ENCODE results near the gene CBLC. TPM values are rescaled to one million over a fixed set of nuclear protein-coding genes. Genes with fewer than 3 reads are reported as not detected.
A peak's percentile ranks its signal among the peaks of the same experiment; 100 is the strongest.

Gene CBLC
- total RNA-seq, 1 experiment from 2014 or later, result 0.80 TPM

DNA sequence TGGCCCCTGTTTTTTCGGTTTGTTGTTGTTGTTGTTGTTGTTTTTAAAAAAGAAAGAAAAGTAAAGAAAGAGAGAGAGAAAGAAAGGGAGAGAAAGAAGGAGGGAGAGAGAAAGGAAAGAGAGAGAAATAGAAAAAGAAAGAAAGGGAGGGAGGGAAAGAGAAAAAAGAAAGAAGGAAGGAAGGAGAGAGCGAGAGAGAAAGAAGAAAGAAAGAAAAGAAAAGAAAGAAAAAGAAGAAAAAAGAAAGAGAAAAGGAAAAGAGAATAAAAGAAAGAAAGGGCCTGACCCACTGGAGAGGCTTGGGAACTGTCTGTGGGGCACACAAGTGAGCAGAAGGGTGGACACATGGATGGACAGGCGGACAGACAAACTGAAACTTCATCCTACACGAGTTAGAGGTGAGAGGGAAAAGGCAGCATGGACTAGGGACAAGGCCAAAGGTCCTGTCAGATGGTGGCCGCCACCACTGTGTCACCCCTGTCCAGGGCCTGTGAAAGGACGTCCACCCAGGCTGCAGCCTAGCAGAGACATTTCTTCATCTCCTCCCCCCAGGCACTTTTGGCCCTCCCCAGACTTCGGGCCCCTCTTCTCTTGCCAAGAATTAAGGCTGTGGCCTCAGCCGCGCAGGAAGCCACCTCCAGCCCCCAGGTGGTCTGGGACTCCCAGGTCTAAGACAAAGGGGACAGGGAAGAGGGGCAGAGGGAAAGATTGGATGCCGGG lies 22.1 kb downstream of the CBLC start:
- no peak overlapping the region for H3K4me3 ChIP-seq (ENCODE audit: low read depth in 2 of 2, low read length in 2 of 2)
- H3K9me3 ChIP-seq (ENCODE audit: control insufficient read depth, insufficient read depth, low read depth, low read length), result no peaks in the 10 kb centered on the region
- no peak for TF ChIP-seq REST (IDR thresholded peaks at IDR 0.05; ENCODE audit: insufficient read depth in 1 of 2, low read depth in 2 of 2, low read length in 1 of 2)
- no peak for TF ChIP-seq CTCF (IDR thresholded peaks at IDR 0.05)
- no peak for TF ChIP-seq TCF7L2 (IDR thresholded peaks at IDR 0.05; ENCODE audit: low read depth, low read length)
- no peak for TF ChIP-seq POLR2AphosphoS5 (IDR thresholded peaks at IDR 0.05; ENCODE audit: low read depth, low read length)
- no peak for TF ChIP-seq SIN3A (IDR thresholded peaks at IDR 0.05; ENCODE audit: borderline replicate concordance, insufficient read depth, low read depth, low read length)
- H3K27ac ChIP-seq (ENCODE audit: low read length), result peak overlapping the region; percentile 21; the same call in 1 of the 2 replicates
- BruUV-seq (replicated peaks), result no TSS peak
- H3K27me3 ChIP-seq (ENCODE audit: control insufficient read depth, insufficient read depth, low read length), result no peaks in the 10 kb centered on the region
- no peaks in the 10 kb centered on the region for H3K36me3 ChIP-seq (ENCODE audit: control insufficient read depth, insufficient read depth, low read length)
- ATAC-seq, result peak; percentile 13; the same call in 1 of the 2 replicates
- in situ Hi-C loops (cut with HindIII; ENCODE audit: low pct_unique_long_range_greater_than_20kb, low sequenced_read_pairs) (no loop called here), intact Hi-C loops (cut with micrococcal nuclease; ENCODE audit: unreplicated experiment) (loop anchor here (5.0 kb wide), 1 partner anchor 43 kb away; no protein-coding TSS in a partner anchor)
- no peak for DNase-seq (ENCODE audit: low read depth, low spot score)
- ChIA-PET POLR2A (no interaction called here), CTCF (interaction anchor here (0.6 kb wide), 1 partner anchor 238 kb away, joined by 7 read pairs; no protein-coding TSS in a partner anchor)
- H3K4me1 ChIP-seq (ENCODE audit: control insufficient read depth, insufficient read depth, low read length), result peaks cover 13% of the 10 kb centered on the region

DNA sequence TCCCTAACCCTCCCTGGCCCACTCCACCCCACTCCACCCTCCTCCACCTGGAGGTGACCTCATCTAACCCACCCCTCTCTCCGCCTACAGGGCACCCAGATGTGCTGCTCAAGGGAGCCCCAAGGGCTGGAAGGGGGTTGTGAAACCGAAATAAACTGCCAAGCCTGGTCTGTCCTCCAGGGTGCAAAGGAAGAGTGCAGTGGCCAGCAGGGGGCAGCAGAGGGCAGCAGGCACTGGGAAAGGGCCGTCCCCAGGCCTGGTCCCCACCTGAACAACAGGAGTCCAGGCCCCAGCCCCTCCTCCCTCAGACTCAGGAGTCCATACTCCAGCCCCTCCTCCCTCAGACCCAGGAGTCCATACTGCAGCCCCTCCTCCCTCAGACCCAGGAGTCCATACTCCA lies 22.8 kb downstream of the CBLC start:
- ChIA-PET POLR2A (no interaction called here), CTCF (interaction anchor here (0.6 kb wide), 1 partner anchor 239 kb away, joined by 7 read pairs; no protein-coding TSS in a partner anchor)
- Histone ChIP-seq H3K27ac (ENCODE audit: low read length) (peak overlapping the region; percentile 21; the same call in 1 of the 2 replicates), H3K9me3 (ENCODE audit: control insufficient read depth, insufficient read depth, low read depth, low read length) (no peaks in the 10 kb centered on the region), H3K27me3 (ENCODE audit: control insufficient read depth, insufficient read depth, low read length) (no peaks in the 10 kb centered on the region), H3K36me3 (ENCODE audit: control insufficient read depth, insufficient read depth, low read length) (no peaks in the 10 kb centered on the region), H3K4me1 (ENCODE audit: control insufficient read depth, insufficient read depth, low read length) (peaks cover 13% of the 10 kb centered on the region), H3K4me3 (ENCODE audit: low read depth in 2 of 2, low read length in 2 of 2) (no peak overlapping the region)
- ATAC-seq (peak; percentile 94), DNase-seq (ENCODE audit: low read depth, low spot score) (no peak)
- intact Hi-C loops (cut with micrococcal nuclease; ENCODE audit: unreplicated experiment), result no loop called here
- no TSS peak for BruUV-seq (replicated peaks)
- TF ChIP-seq CTCF (IDR thresholded peaks at IDR 0.05) (peak; percentile 88; the same call in 1 of the 2 replicates), SIN3A (IDR thresholded peaks at IDR 0.05; ENCODE audit: borderline replicate concordance, insufficient read depth, low read depth, low read length) (no peak)
- in situ Hi-C loops (cut with HindIII; ENCODE audit: low pct_unique_long_range_greater_than_20kb, low sequenced_read_pairs), result no loop called here
